Nucleus accumbens (tissue), 56 donors: ENCODE data around the gene GBF1.

Source experiments
- DNase-seq, 56 donors: peaks; one replicate each; lab custom pipeline; 2025; lab: John Stamatoyannopoulos, UW

The GBF1 gene

DNA sequence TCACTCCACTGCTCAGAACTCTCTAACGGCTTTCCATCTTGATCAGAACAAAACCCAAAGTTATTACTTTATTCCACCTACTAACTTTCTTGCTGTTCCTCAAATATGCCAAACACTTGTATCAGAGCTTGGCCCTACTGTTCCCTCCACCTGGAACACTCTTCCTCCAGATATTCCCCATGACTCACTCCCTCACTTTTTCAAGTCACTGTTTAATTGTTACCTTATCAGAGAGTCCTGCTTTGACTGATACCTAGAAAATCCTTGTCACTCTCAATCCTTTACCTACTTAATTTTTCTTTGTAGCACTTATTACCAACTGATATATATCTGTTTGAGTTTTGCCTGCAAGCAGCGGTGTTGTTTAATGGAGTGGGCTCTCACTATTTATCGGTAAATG is 144.6 kb downstream of the GBF1 start:
- DNase-seq, result no peak

DNA sequence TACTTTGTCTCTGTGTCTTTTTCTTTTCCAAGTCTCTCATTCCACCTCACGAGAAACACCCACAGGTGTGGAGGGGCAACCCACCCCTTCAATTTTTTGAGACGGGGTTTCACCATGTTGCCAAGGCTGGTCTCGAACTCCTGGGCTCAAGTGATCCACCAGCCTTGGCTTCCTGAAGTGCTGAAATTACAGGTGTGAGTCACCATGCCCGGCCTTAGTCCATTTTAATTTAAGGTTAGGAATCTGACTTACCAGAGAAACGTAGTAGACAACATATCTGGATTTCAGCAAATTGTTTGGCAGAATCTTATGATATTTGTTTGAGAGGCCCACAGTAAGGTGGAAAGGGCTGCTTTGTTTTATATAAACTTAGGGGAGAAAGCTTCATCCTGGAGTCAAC is 147.0 kb downstream of the GBF1 start:
- no peak for DNase-seq

DNA sequence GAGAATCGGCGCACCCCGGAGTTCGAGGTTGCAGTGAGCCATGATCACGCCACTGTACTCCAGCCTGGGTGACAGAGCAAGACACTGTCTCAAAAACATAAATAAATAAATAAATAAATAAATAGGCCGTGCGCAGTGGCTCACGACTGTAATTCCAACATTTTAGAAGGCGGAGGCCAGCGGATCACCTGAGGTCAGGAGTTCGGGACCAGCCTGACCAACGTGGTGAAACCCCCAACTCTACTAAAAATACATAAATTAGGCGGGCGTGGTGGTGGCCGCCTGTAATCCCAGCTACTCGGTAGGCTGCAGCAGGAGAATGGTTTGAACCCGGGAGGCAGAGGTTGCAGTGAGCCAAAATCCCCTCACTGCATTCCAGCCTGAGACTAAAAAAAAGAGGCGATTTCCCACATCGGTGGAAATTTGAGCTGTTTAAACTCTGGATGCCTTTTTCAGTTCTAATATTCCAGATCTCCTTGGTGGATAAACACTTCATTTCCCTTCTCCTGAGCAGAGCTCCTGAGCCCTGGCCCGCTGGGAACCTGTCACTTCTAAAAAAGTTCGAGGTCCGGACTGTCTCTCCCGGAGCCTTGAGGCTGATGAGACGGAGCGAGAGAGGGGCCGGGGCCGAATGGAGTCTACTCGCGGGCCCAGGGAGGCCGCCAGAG is 148.2 kb downstream of the GBF1 start:
- DNase-seq, result no peak

DNA sequence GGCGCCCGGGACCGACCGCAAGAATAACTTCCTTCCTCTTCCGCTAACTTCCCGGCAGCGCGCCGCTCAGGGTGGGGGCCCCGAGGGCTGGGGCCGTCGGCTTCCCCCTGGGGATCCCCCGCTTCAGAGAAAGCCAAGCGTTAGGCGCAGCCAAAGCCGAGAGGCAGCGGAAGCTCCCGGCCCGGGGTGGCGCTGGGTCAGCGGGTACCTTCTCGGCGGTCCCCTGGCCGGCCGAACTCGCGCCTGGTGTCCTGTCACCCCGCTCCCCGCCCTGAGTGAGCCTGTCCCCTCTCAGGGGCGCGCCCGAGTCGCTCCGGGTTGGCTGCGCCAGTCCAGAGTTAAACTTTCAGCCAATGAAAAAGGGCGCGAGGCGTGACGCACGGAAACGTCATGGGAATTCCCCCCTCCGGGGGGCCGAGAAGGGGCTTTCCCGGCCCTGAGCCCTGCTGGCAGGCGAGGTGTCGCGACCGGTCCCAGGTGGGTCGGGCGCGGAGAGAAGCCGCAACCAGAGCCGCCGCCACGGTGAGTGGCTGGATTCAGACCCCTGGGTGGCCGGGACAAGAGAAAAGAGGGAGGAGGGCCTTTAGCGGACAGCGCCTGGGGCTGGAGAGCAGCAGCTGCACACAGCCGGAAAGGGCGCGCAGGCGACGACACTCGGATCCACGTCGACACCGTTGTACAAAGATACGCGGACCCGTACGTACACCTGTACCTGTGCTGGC is 148.9 kb downstream of the GBF1 start:
- peak; percentile 40 to 90 (median 80) for DNase-seq

DNA sequence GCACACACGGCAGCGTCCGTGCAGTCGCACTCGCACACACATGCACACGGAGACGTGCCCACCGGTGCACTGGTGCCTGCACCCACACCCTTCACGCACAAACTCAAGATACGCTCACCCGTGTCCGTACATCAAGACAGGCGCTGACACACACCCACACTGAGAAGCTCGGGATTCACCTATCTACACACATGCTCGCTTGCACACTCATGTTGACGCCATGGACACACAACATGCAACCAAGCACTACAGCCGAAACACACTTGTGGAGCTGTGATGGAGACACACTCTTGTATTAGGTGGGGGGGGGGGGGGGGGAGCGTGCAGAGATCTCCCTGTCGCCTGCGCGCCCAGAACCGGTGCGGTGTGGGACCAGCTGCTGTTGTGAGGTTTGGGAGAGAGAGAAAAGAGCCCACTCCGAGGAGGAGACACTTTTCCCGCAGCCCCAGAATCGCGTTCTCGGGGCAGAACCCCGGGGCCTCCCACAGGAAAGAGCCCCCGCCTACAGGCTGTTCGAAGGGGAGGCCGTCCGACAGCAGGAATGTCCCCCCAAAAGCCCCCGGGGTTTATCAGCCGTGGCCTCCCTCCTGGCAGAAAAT is 149.6 kb downstream of the GBF1 start:
- DNase-seq, result peak in 6 of 56 donors; percentile 34 to 58 (median 46)

DNA sequence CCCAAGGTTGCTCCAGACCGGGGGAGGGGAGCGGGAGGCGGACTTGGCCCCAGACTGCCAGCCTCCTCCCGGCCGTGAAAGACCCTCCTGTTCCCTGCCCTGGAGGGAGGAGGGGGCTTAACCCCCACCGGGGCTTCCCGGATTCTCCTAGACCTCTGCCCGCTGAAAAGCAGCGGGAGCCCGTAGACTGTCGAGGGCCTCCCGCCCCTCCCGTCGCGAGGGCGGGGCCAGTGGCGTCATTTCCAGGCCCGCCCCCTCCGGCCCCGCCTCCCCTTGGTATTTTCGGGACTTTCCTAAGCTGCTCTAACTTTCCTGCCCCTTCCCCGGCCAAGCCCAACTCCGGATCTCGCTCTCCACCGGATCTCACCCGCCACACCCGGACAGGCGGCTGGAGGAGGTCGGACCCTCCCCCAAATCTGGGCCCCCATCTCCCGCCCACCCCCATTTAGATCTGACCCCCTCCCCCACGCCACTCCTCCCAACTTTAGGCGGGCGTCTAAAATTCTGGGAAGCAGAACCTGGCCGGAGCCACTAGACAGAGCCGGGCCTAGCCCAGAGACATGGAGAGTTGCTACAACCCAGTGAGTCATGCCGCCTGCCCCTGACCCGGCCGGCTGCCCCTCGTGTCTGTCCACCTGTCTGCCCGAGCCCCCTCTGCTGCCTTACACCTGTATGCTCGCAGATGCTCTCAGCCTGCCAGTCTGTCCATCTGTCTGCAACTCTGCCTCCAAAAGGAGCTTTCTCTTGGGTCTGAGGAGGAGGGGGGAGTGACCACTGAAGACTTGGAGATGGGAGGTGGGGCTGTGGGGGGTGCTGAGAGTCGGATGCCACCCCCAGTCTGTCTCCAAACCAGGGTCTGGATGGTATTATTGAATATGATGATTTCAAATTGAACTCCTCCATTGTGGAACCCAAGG is 150.3 kb downstream of the GBF1 start, which contains the start of gene NFKB2:
NFKB2 (plus strand) TSS at position 306 of the 917 bp plus-strand sequence; CDS start at position 561, 255 bp downstream.
- DNase-seq, result peak in 53 of 56 donors; percentile 27 to 84 (median 66)

DNA sequence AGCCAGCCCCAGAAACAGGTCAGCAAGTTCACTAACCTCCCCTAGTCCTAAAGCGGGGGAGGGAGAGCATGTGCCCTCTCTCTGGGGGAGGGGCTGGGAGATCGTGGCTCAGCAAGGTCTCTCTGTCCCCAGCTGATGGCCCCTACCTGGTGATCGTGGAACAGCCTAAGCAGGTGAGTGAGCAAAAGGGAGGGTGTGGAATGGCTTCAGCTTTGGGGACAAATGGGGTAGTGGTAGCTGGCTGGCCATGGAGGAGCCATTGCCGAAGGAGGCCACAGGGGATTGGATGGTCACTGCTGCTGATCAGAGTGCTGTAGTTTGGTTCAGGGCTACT is 151.0 kb downstream of the GBF1 start:
- DNase-seq, result no peak

DNA sequence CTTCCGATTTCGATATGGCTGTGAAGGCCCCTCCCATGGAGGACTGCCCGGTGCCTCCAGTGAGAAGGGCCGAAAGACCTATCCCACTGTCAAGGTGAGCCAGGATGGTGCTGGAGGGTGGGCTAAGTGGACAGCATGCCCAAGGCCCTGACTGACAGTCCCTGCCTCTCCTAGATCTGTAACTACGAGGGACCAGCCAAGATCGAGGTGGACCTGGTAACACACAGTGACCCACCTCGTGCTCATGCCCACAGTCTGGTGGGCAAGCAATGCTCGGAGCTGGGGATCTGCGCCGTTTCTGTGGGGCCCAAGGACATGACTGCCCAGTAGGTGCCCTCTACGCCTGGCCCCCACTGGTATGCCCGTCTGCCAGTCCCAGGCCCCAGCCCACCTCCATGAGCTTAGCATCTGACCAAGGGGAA is 151.4 kb downstream of the GBF1 start:
- no peak for DNase-seq

DNA sequence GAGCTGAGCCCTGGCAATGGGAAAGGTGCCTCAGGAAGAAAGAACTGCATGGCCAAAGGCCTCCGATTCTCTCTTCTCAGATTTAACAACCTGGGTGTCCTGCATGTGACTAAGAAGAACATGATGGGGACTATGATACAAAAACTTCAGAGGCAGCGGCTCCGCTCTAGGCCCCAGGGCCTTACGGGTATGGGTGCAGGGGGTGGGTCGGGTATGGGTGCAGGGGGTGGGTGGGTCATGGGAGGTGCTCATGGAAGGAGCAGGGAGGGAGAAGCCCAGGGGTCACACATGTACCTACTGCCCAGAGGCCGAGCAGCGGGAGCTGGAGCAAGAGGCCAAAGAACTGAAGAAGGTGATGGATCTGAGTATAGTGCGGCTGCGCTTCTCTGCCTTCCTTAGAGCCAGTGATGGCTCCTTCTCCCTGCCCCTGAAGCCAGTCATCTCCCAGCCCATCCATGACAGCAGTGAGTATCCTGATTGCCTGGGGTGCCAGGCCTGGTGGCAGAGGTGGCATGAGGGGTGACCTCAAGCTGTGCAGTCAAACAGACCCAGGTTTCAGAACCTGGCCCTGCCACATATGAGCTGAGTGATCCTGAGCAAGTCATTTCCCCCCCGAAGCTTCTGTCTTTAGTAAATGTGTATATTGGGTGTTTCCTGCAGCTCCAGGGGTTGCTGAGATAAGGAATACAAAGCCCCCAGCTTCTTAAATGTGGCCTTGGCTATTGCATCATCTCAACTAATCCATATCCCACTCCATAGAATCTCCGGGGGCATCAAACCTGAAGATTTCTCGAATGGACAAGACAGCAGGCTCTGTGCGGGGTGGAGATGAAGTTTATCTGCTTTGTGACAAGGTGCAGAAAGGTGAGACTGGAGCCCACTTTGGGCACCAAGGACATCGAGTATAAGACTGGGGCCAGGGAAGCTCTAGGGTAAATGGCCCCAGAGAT is 152.2 kb downstream of the GBF1 start:
- no peak for DNase-seq

DNA sequence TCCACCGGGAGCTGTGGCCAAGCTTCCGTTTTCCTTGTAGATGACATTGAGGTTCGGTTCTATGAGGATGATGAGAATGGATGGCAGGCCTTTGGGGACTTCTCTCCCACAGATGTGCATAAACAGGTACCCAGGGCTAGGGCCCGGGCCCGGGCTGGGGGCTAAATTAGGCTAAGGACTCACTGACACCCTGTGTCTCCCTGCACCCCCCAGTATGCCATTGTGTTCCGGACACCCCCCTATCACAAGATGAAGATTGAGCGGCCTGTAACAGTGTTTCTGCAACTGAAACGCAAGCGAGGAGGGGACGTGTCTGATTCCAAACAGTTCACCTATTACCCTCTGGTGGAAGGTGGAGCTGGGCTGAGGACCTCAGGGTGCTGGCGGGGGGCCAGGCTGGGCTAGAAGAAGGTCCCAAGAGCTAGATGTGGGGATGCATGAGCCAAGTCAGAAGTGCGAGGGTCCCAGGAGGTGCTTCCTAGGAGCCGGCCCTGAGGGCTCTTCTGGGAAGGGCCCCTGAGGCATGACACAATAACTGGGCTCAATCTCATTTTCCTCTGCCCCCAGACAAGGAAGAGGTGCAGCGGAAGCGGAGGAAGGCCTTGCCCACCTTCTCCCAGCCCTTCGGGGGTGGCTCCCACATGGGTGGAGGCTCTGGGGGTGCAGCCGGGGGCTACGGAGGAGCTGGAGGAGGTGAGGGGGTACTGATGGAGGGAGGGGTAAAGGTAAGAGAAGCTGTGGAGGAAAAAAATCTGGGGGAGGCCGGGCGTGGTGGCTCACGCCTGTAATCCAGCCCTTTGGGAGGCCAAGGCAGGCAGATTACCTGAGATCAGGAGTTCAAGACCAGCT is 153.1 kb downstream of the GBF1 start:
- no peak for DNase-seq

DNA sequence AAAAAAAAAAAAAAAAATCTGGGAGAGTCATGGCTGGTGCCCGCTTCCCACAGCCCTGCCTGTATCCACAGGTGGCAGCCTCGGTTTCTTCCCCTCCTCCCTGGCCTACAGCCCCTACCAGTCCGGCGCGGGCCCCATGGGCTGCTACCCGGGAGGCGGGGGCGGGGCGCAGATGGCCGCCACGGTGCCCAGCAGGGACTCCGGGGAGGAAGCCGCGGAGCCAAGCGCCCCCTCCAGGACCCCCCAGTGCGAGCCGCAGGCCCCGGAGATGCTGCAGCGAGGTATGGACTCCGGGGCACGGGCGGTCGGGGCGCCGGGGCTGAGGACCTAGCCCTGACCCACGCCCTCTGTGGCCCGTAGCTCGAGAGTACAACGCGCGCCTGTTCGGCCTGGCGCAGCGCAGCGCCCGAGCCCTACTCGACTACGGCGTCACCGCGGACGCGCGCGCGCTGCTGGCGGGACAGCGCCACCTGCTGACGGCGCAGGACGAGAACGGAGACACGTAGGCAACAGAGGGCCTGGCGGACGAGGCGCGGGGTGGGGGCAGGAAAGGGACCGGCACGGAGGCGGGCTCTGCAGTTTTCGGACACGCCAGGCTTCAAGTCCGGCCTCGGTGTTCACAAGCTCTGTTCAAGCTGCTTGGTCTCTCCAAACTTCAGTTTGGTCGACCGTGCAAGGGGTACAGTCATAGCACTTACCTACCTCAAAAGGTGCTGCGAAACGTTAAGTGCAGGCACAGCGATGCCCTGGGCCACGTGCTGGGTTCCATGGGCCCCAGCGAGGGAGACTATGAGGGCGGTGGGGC is 154.1 kb downstream of the GBF1 start:
- peak in 54 of 56 donors; percentile 32 to 91 (median 78) for DNase-seq

DNA sequence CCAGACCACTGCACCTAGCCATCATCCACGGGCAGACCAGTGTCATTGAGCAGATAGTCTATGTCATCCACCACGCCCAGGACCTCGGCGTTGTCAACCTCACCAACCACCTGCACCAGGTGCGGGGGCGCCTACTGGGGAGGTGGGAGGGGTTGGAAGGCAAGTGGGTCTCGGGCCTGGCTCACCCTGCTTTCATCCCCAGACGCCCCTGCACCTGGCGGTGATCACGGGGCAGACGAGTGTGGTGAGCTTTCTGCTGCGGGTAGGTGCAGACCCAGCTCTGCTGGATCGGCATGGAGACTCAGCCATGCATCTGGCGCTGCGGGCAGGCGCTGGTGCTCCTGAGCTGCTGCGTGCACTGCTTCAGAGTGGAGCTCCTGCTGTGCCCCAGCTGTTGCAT is 154.7 kb downstream of the GBF1 start:
- DNase-seq, result peak in 2 of 56 donors; percentile 37 to 53

DNA sequence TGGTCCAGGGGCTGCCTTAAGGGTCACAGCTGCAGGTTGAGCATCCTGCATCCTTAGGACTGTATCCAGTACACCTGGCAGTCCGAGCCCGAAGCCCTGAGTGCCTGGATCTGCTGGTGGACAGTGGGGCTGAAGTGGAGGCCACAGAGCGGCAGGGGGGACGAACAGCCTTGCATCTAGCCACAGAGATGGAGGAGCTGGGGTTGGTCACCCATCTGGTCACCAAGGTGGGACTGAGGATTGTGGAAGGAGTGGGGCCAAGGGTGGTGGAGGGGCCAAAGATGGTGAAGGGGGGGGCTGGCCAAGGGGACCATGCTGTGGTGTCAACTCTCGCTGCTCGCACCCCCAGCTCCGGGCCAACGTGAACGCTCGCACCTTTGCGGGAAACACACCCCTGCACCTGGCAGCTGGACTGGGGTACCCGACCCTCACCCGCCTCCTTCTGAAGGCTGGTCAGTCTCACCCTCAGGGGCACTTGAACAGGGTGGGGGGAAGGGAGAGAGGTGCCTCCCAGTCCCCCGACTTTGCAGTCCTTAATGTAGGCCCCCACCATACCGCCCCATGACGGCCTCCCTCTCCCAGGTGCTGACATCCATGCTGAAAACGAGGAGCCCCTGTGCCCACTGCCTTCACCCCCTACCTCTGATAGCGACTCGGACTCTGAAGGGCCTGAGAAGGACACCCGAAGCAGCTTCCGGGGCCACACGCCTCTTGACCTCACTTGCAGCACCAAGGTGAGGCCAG is 155.4 kb downstream of the GBF1 start:
- DNase-seq, result no peak

DNA sequence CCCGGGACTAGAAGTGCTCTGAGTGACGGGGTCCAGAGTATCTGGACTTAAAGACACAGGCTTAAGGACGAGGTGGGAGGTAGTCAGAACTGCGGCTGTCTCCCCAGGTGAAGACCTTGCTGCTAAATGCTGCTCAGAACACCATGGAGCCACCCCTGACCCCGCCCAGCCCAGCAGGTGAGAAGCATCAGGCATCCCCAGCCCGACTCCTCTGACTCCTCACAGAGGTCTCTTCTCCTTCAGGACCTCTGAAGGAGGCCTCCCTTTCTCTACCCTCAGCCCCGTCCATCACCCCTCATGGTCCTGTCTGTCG is 156.0 kb downstream of the GBF1 start:
- no peak for DNase-seq

DNA sequence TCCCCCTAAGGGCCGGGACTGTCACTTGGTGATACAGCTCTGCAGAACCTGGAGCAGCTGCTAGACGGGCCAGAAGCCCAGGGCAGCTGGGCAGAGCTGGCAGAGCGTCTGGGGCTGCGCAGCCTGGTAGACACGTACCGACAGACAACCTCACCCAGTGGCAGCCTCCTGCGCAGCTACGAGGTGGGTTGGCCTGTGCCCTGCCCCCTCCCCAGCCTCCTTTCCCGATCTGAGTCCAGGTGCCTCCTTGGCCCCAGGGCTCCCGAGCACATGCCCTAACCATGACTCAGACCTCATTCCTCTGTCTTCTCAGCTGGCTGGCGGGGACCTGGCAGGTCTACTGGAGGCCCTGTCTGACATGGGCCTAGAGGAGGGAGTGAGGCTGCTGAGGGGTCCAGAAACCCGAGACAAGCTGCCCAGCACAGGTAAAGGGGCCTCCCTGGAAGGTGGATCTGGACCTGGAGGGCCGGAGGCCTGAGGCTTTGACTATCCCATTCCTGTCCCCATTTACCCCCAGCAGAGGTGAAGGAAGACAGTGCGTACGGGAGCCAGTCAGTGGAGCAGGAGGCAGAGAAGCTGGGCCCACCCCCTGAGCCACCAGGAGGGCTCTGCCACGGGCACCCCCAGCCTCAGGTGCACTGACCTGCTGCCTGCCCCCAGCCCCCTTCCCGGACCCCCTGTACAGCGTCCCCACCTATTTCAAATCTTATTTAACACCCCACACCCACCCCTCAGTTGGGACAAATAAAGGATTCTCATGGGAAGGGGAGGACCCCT is 156.6 kb downstream of the GBF1 start:
- no peak for DNase-seq

DNA sequence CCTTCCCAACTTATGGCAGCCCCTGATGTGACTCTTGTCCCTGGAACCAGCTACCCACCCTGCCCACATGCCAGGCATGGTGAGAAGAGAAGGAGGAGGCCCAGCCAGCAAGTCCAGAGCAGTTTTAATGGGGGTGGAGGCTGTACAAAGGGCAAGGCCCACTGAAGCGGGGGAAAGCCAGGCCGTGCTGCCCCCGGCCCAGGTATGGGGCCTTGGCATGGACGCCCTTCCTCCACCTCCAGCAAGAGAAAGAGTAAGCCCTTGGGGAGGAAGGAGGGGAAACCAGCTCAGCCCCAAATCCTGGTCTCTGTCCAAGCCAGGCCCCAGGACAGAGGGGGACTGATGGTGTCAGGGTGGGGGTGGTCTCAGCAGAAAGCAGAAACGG is 157.2 kb downstream of the GBF1 start:
- DNase-seq, result no peak
